Left ventricle myocardium inferior (tissue), 1 donor: ENCODE measurements around the gene POLR2F. TPM values are rescaled to one million over a fixed set of nuclear protein-coding genes. Genes with fewer than 3 reads are reported as not detected.

Experiments used
- DNase-seq: peaks from one replicate; pipeline ENCODE4 v3.0.0-alpha.2; 2020
- H3K27ac ChIP-seq: fragments of 200-600 bp; replicated peaks from 2 replicates; pipeline ENCODE4 v1.8.0; 2021
- H3K27me3 ChIP-seq: fragments of 200-600 bp; 2 replicates; pipeline ENCODE4 v1.8.0; 2021; ENCODE audit warnings: low read depth
- H3K36me3 ChIP-seq: fragments of 200-600 bp; 2 replicates; pipeline ENCODE4 v1.8.0; 2021
- H3K4me1 ChIP-seq: fragments of 200-600 bp; 2 replicates; pipeline ENCODE4 v1.8.0; 2021
- H3K4me3 ChIP-seq: fragments of 200-600 bp; 2 replicates; pipeline ENCODE4 v1.8.0; 2021; ENCODE audit warnings: mild to moderate bottlenecking, moderate library complexity
- H3K9me3 ChIP-seq: fragments of 200-600 bp; replicated peaks from 2 replicates; pipeline ENCODE4 v1.8.0; 2021
- intact Hi-C: fragments of 100-400 bp; cut with micrococcal nuclease; formaldehyde crosslinking; loops from one replicate; pipeline ENCODE4 v1.11.0; 2022
- total RNA-seq: library from RNA; stranded (reverse); fragmentation: NEBNext Ultra II Directional; extraction: Animal tissue kit (Norgen Biotek cat#: 25700); gene quantifications from one replicate; pipeline ENCODE4 v1.2.1, GENCODE V29; 2021
- TF ChIP-seq, protein P1 (sequence below): fragments of 200-600 bp; IDR thresholded peaks from 2 replicates; pipeline ENCODE4 v1.8.0; 2021; ENCODE audit warnings: antibody characterized with exemption, mild to moderate bottlenecking, borderline replicate concordance
- donor health status: DM: no; HTN: yes; CAD: no; lungs with severe emphysema.

Gene POLR2F
- total RNA-seq, 1 donor from 2014 or later = 79.3 TPM

DNA sequence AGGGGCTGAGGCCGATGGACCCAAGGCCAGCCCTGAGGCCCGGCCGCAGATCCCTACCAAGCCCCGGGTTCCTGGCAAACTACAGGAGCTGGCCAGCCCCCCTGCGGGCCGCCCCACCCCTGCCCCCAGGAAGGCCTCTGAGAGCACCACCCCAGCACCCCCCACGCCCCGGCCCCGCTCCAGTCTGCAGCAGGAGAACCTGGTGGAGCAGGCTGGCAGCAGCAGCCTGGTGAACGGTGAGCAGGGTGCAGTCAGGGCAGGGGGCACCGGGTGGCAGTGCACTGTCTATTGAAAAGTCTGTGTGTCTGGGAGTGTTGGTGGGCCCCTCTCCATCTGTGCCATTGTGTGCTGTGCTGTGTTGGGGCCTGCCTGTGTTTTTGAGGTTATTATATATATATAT lies 31.3 kb upstream of the POLR2F start:
- intact Hi-C loops = no loop called here
- peaks cover 86% of the 10 kb centered on the region for H3K36me3 ChIP-seq
- H3K9me3 ChIP-seq = no peaks in the 10 kb centered on the region
- H3K4me3 ChIP-seq = no peak overlapping the region
- H3K27me3 ChIP-seq = no peaks in the 10 kb centered on the region
- H3K4me1 ChIP-seq = peaks cover 29% of the 10 kb centered on the region
- no peak overlapping the region for H3K27ac ChIP-seq
- DNase-seq = no peak
- TF ChIP-seq, protein P1, sequence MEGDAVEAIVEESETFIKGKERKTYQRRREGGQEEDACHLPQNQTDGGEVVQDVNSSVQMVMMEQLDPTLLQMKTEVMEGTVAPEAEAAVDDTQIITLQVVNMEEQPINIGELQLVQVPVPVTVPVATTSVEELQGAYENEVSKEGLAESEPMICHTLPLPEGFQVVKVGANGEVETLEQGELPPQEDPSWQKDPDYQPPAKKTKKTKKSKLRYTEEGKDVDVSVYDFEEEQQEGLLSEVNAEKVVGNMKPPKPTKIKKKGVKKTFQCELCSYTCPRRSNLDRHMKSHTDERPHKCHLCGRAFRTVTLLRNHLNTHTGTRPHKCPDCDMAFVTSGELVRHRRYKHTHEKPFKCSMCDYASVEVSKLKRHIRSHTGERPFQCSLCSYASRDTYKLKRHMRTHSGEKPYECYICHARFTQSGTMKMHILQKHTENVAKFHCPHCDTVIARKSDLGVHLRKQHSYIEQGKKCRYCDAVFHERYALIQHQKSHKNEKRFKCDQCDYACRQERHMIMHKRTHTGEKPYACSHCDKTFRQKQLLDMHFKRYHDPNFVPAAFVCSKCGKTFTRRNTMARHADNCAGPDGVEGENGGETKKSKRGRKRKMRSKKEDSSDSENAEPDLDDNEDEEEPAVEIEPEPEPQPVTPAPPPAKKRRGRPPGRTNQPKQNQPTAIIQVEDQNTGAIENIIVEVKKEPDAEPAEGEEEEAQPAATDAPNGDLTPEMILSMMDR = no peak

DNA sequence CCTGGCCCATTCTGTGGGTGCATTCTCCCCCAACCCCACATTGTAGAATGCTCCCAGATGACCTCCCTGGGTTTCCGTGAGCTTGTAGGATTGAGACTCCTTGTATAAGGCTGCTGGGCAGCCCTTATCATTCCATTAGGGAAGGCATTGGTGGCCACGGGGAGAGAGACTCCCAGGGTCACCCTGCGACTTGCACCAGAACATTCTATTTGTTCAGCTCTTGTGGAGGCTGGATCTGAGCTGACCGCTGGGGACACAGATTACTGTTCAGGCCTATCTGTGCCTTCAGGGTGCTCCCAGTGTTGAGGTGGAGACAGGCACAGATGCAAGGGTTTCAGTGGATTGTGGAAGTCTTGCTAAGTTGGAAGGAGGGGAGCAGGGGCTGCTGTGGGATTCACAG lies 29.6 kb upstream of the POLR2F start:
- intact Hi-C loops = no loop called here
- DNase-seq = no peak
- Histone ChIP-seq H3K27ac (no peak overlapping the region), H3K27me3 (no peaks in the 10 kb centered on the region), H3K9me3 (no peaks in the 10 kb centered on the region), H3K4me1 (peaks cover 13% of the 10 kb centered on the region), H3K4me3 (no peak overlapping the region), H3K36me3 (peaks cover 86% of the 10 kb centered on the region)
- TF ChIP-seq, protein P1 = no peak

DNA sequence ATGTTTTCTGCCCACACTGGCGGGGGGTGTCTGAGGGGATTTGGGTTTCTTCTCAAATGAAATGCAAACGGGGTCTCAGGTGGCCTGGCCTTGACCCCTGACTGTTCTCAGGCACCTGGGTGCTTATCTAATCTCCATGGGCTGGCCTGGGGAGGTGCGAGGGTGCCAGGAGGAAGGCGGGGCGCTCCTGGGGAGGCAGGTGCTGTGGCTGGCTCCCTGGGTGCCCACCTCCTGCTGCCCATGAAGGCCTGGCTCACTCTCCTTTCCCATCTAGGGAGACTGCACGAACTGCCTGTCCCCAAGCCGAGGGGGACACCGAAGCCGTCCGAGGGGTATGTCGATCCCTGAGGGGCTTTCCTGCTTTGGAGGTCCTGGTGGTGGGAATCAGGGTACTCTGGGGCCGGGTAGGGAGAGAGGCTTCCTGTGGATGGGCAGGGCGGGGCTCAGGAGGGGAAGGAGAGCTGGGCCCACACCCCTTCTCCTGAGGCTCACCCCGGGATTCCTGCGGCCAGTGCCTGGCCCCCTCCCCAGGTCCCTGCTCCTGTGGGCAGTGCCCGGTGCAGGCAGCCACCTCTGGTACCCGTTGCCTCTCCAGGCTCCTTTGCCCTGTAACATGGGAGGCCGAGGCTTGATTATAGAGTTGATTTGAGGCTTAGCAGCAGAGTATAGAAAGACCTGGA lies 29.0 kb upstream of the POLR2F start:
- Histone ChIP-seq H3K27me3 (no peaks in the 10 kb centered on the region), H3K4me3 (no peak overlapping the region), H3K36me3 (peaks cover 89% of the 10 kb centered on the region), H3K4me1 (peaks cover 7% of the 10 kb centered on the region), H3K27ac (no peak overlapping the region), H3K9me3 (no peaks in the 10 kb centered on the region)
- intact Hi-C loops = no loop called here
- TF ChIP-seq, protein P1 = no peak
- DNase-seq = no peak

DNA sequence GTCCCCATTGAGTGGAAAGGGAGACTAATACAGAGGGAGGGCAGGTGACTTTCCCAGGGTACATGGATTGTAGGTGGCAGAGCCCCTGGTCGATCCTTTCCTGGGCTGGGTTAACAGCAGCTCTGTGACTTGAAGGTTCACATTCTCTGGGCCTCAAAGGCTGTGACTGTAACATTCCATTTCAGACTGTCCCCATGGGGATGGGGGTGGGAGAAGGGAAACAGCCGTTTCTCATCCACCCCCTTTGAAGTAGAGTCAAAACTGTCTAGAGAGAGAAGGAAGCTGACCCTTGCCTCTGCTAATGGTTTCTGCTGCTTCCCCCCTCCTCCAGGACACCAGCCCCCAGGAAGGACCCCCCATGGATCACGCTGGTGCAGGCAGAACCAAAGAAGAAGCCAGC lies 28.2 kb upstream of the POLR2F start:
- Histone ChIP-seq H3K9me3 (no peaks in the 10 kb centered on the region), H3K27ac (no peak overlapping the region), H3K27me3 (no peaks in the 10 kb centered on the region), H3K4me3 (no peak overlapping the region), H3K4me1 (peaks cover 3% of the 10 kb centered on the region), H3K36me3 (peaks cover 88% of the 10 kb centered on the region)
- TF ChIP-seq, protein P1 = no peak
- DNase-seq = no peak
- intact Hi-C loops = no loop called here

DNA sequence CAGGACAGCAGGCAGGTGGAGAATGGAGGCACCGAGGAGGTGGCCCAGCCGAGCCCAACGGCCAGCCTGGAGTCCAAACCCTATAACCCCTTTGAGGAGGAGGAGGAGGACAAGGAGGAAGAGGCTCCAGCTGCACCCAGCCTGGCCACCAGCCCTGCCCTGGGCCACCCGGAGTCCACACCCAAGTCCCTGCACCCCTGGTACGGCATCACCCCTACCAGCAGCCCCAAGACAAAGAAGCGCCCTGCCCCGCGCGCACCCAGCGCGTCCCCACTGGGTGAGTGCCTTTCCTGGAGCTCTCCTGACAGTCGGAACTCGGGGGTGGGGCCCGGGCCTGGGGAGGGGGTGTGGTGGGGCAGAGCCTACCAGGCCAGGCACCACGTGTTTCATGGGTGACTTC lies 27.7 kb upstream of the POLR2F start:
- TF ChIP-seq, protein P1 = no peak
- intact Hi-C loops = no loop called here
- no peak for DNase-seq
- no peak overlapping the region for H3K27ac ChIP-seq
- H3K9me3 ChIP-seq = no peaks in the 10 kb centered on the region
- H3K4me3 ChIP-seq = no peak overlapping the region
- no peaks in the 10 kb centered on the region for H3K27me3 ChIP-seq
- H3K36me3 ChIP-seq = peaks cover 84% of the 10 kb centered on the region
- H3K4me1 ChIP-seq = peaks cover 8% of the 10 kb centered on the region
